ENCODE measurements around the gene NRCAM. TPM values are rescaled to one million over a fixed set of nuclear protein-coding genes. Genes with fewer than 3 reads are reported as not detected.

NRCAM gene
- total and polyA plus RNA-seq, 2 donors, result 4.7 to 13.9 TPM

- H3K9me3 ChIP-seq (ENCODE audit: control insufficient read depth in 2 of 2, insufficient read depth in 1 of 2, low read length in 1 of 2), result no peaks in the 10 kb centered on the region
- no peak overlapping the region for H3K4me3 ChIP-seq (ENCODE audit: low read length in 2 of 2)
- peaks cover 0 to 8% of the 10 kb centered on the region in 2 donors for H3K27me3 ChIP-seq (ENCODE audit: control insufficient read depth in 2 of 2, insufficient read depth in 1 of 2, low read length in 1 of 2)
- DNase-seq (ENCODE audit: low read depth in 6 of 9, low spot score in 9 of 9), result no peak
- WGBS, result 89% methylated on average over 5 of the region's 5 CpGs
- H3K4me1 ChIP-seq (ENCODE audit: control insufficient read depth in 2 of 2, insufficient read depth in 2 of 2, low read length in 2 of 2), result no peaks in the 10 kb centered on the region
- no peak overlapping the region for H3K27ac ChIP-seq (ENCODE audit: low read depth in 1 of 2, low read length in 1 of 2)
- H3K36me3 ChIP-seq (ENCODE audit: control insufficient read depth in 2 of 2, insufficient read depth in 2 of 2, low read length in 1 of 2), result no peaks in the 10 kb centered on the region
These were observed 14.1 kb downstream of the NRCAM start for GRCh38 chr7:108442039-108442568.

DNA sequence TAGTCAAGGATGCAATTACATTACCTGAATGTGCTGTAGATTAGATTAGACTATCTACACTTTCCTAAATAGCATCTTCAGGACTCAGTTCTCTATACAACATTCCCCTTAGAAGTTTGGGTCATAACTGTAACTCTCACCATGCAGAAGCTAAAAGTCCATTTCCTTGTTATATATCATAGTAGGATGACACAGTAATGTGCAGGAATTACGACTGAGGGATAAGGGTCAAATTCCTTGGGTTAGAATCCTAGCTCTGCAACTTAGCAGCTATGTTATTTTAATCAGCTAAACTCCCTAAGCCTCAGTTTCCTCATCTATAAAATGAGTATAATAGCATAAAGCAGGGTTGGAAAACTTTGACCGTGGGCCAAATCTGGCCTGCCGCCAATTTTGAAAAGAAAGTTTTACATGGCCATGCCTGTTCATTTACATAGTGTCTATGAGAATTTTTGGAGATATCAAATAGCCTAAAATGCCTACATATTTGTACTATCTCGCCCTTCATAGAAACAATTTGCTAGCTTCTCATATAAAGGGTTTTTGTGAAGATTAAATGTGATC lies 14.8 kb downstream of the NRCAM start:
- no peak for DNase-seq (ENCODE audit: low read depth in 6 of 9, low spot score in 9 of 9)
- Histone ChIP-seq H3K9me3 (ENCODE audit: control insufficient read depth in 2 of 2, insufficient read depth in 1 of 2, low read length in 1 of 2) (no peaks in the 10 kb centered on the region), H3K4me3 (ENCODE audit: low read length in 2 of 2) (no peak overlapping the region), H3K27me3 (ENCODE audit: control insufficient read depth in 2 of 2, insufficient read depth in 1 of 2, low read length in 1 of 2) (peaks cover 0 to 8% of the 10 kb centered on the region in 2 donors), H3K36me3 (ENCODE audit: control insufficient read depth in 2 of 2, insufficient read depth in 2 of 2, low read length in 1 of 2) (no peaks in the 10 kb centered on the region), H3K4me1 (ENCODE audit: control insufficient read depth in 2 of 2, insufficient read depth in 2 of 2, low read length in 2 of 2) (no peaks in the 10 kb centered on the region), H3K27ac (ENCODE audit: low read depth in 1 of 2, low read length in 1 of 2) (no peak overlapping the region)
- 93% methylated on average over 4 of the region's 4 CpGs for WGBS

- DNase-seq (ENCODE audit: low read depth in 6 of 9, low spot score in 9 of 9), result no peak
These were observed 15.6 kb downstream of the NRCAM start for GRCh38 chr7:108440613-108441012.

DNA sequence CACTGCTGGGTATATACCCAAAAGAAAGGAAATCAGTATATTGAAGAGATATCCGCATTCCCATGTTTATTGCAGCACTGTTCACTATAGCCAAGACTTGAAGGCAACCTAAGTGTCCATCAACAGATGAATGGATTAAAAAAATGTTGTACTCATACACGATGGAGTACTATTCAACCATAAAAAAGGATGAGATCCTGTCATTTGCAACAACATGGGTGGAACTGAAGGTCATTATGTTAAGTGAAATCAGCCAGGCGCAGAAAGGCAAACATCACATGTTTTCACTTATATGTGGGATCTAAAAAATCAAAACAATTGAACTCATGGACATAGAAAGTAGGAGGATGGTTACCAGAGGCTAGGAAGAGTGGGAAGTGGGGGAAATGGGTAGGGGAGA lies 19.3 kb downstream of the NRCAM start:
- WGBS, result 94% methylated on average over 3 of the region's 3 CpGs
- DNase-seq (ENCODE audit: low read depth in 6 of 9, low spot score in 9 of 9), result no peak

More at GRCh38 chr7:108440613-108441012, 15.6 kb downstream of the NRCAM start:
- Histone ChIP-seq H3K27ac (ENCODE audit: low read depth in 1 of 2, low read length in 1 of 2) (no peak overlapping the region), H3K36me3 (ENCODE audit: control insufficient read depth in 2 of 2, insufficient read depth in 2 of 2, low read length in 1 of 2) (no peaks in the 10 kb centered on the region), H3K4me1 (ENCODE audit: control insufficient read depth in 2 of 2, insufficient read depth in 2 of 2, low read length in 2 of 2) (no peaks in the 10 kb centered on the region), H3K9me3 (ENCODE audit: control insufficient read depth in 2 of 2, insufficient read depth in 1 of 2, low read length in 1 of 2) (no peaks in the 10 kb centered on the region), H3K4me3 (ENCODE audit: low read length in 2 of 2) (no peak overlapping the region), H3K27me3 (ENCODE audit: control insufficient read depth in 2 of 2, insufficient read depth in 1 of 2, low read length in 1 of 2) (peaks cover 0 to 6% of the 10 kb centered on the region in 2 donors)
- 86% methylated on average over 3 of the region's 3 CpGs for WGBS

DNA sequence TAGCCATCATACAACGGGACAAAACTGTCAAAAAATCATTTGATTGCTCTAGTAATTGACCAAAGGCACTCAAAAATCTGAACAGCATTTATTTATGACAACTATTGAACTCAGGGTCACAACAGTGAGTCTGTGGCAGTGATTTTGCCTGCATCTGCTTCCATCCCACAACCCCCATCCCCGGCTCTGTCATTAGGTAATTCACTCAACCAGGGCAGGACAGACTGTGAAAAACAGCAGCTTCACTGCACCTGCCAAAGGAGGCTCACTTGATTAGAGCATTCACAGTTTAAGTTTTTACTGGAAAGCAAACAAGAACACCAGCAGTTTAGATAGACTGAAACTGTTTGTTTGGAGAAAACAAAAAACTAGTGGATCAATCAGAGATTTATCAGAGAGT lies 22.2 kb downstream of the NRCAM start:
- WGBS, result 74% methylated on average over 2 of the region's 2 CpGs
- Histone ChIP-seq H3K4me1 (ENCODE audit: control insufficient read depth in 2 of 2, insufficient read depth in 2 of 2, low read length in 2 of 2) (no peaks in the 10 kb centered on the region), H3K27me3 (ENCODE audit: control insufficient read depth in 2 of 2, insufficient read depth in 1 of 2, low read length in 1 of 2) (peaks cover 0 to 7% of the 10 kb centered on the region in 2 donors), H3K9me3 (ENCODE audit: control insufficient read depth in 2 of 2, insufficient read depth in 1 of 2, low read length in 1 of 2) (peaks cover 0 to 2% of the 10 kb centered on the region in 2 donors), H3K36me3 (ENCODE audit: control insufficient read depth in 2 of 2, insufficient read depth in 2 of 2, low read length in 1 of 2) (no peaks in the 10 kb centered on the region), H3K4me3 (ENCODE audit: low read length in 2 of 2) (no peak overlapping the region), H3K27ac (ENCODE audit: low read depth in 1 of 2, low read length in 1 of 2) (no peak overlapping the region)
- no peak for DNase-seq (ENCODE audit: low read depth in 6 of 9, low spot score in 9 of 9)

More for the DNA sequence above, 19.3 kb downstream of the NRCAM start:
- Histone ChIP-seq H3K36me3 (ENCODE audit: control insufficient read depth in 2 of 2, insufficient read depth in 2 of 2, low read length in 1 of 2) (no peaks in the 10 kb centered on the region), H3K27ac (ENCODE audit: low read depth in 1 of 2, low read length in 1 of 2) (no peak overlapping the region), H3K4me1 (ENCODE audit: control insufficient read depth in 2 of 2, insufficient read depth in 2 of 2, low read length in 2 of 2) (no peaks in the 10 kb centered on the region), H3K9me3 (ENCODE audit: control insufficient read depth in 2 of 2, insufficient read depth in 1 of 2, low read length in 1 of 2) (peaks cover 0 to 2% of the 10 kb centered on the region in 2 donors), H3K4me3 (ENCODE audit: low read length in 2 of 2) (no peak overlapping the region), H3K27me3 (ENCODE audit: control insufficient read depth in 2 of 2, insufficient read depth in 1 of 2, low read length in 1 of 2) (no peaks in the 10 kb centered on the region)

GRCh38 chr7:108431099-108431498 lies 25.1 kb downstream of the NRCAM start:
- no peaks in the 10 kb centered on the region for H3K36me3 ChIP-seq (ENCODE audit: control insufficient read depth in 2 of 2, insufficient read depth in 2 of 2, low read length in 1 of 2)

GRCh38 chr7:108430664-108431063 lies 25.6 kb downstream of the NRCAM start:
- peaks cover 0 to 2% of the 10 kb centered on the region in 2 donors for H3K9me3 ChIP-seq (ENCODE audit: control insufficient read depth in 2 of 2, insufficient read depth in 1 of 2, low read length in 1 of 2)
- H3K27me3 ChIP-seq (ENCODE audit: control insufficient read depth in 2 of 2, insufficient read depth in 1 of 2, low read length in 1 of 2), result peaks cover 0 to 7% of the 10 kb centered on the region in 2 donors
- no peak overlapping the region for H3K4me3 ChIP-seq (ENCODE audit: low read length in 2 of 2)
- H3K36me3 ChIP-seq (ENCODE audit: control insufficient read depth in 2 of 2, insufficient read depth in 2 of 2, low read length in 1 of 2), result no peaks in the 10 kb centered on the region
- no peak overlapping the region for H3K27ac ChIP-seq (ENCODE audit: low read depth in 1 of 2, low read length in 1 of 2)
- no peak for DNase-seq (ENCODE audit: low read depth in 6 of 9, low spot score in 9 of 9)
- H3K4me1 ChIP-seq (ENCODE audit: control insufficient read depth in 2 of 2, insufficient read depth in 2 of 2, low read length in 2 of 2), result no peaks in the 10 kb centered on the region
- WGBS, result 2% methylated on average over 1 of the region's 1 CpG

More at GRCh38 chr7:108431099-108431498, 25.1 kb downstream of the NRCAM start:
- Histone ChIP-seq H3K4me1 (ENCODE audit: control insufficient read depth in 2 of 2, insufficient read depth in 2 of 2, low read length in 2 of 2) (no peaks in the 10 kb centered on the region), H3K9me3 (ENCODE audit: control insufficient read depth in 2 of 2, insufficient read depth in 1 of 2, low read length in 1 of 2) (peaks cover 0 to 2% of the 10 kb centered on the region in 2 donors), H3K27me3 (ENCODE audit: control insufficient read depth in 2 of 2, insufficient read depth in 1 of 2, low read length in 1 of 2) (peaks cover 0 to 7% of the 10 kb centered on the region in 2 donors), H3K4me3 (ENCODE audit: low read length in 2 of 2) (no peak overlapping the region), H3K27ac (ENCODE audit: low read depth in 1 of 2, low read length in 1 of 2) (no peak overlapping the region)
- DNase-seq (ENCODE audit: low read depth in 6 of 9, low spot score in 9 of 9), result no peak
- WGBS, result 95% methylated on average over 1 of the region's 1 CpG

- H3K4me1 ChIP-seq (ENCODE audit: control insufficient read depth in 2 of 2, insufficient read depth in 2 of 2, low read length in 2 of 2), result no peaks in the 10 kb centered on the region
- peaks cover 0 to 8% of the 10 kb centered on the region in 2 donors for H3K27me3 ChIP-seq (ENCODE audit: control insufficient read depth in 2 of 2, insufficient read depth in 1 of 2, low read length in 1 of 2)
- no peaks in the 10 kb centered on the region for H3K9me3 ChIP-seq (ENCODE audit: control insufficient read depth in 2 of 2, insufficient read depth in 1 of 2, low read length in 1 of 2)
- H3K27ac ChIP-seq (ENCODE audit: low read depth in 1 of 2, low read length in 1 of 2), result no peak overlapping the region
- H3K4me3 ChIP-seq (ENCODE audit: low read length in 2 of 2), result no peak overlapping the region
- DNase-seq (ENCODE audit: low read depth in 6 of 9, low spot score in 9 of 9), result no peak
- WGBS, result 49% methylated on average over 1 of the region's 1 CpG
- no peaks in the 10 kb centered on the region for H3K36me3 ChIP-seq (ENCODE audit: control insufficient read depth in 2 of 2, insufficient read depth in 2 of 2, low read length in 1 of 2)
These were observed 28.5 kb downstream of the NRCAM start for GRCh38 chr7:108427766-108428165.

- H3K4me3 ChIP-seq (ENCODE audit: low read length in 2 of 2), result no peak overlapping the region
- H3K4me1 ChIP-seq (ENCODE audit: control insufficient read depth in 2 of 2, insufficient read depth in 2 of 2, low read length in 2 of 2), result no peaks in the 10 kb centered on the region
- no peaks in the 10 kb centered on the region for H3K36me3 ChIP-seq (ENCODE audit: control insufficient read depth in 2 of 2, insufficient read depth in 2 of 2, low read length in 1 of 2)
- no peak for DNase-seq (ENCODE audit: low read depth in 6 of 9, low spot score in 9 of 9)
- H3K27ac ChIP-seq (ENCODE audit: low read depth in 1 of 2, low read length in 1 of 2), result no peak overlapping the region
- WGBS, result 85% methylated on average over 2 of the region's 2 CpGs
- peaks cover 0 to 10% of the 10 kb centered on the region in 2 donors for H3K27me3 ChIP-seq (ENCODE audit: control insufficient read depth in 2 of 2, insufficient read depth in 1 of 2, low read length in 1 of 2)
- no peaks in the 10 kb centered on the region for H3K9me3 ChIP-seq (ENCODE audit: control insufficient read depth in 2 of 2, insufficient read depth in 1 of 2, low read length in 1 of 2)
These were observed 30.4 kb downstream of the NRCAM start for GRCh38 chr7:108425714-108426275.
